ENCODE results near the gene SMYD3.

DNA sequence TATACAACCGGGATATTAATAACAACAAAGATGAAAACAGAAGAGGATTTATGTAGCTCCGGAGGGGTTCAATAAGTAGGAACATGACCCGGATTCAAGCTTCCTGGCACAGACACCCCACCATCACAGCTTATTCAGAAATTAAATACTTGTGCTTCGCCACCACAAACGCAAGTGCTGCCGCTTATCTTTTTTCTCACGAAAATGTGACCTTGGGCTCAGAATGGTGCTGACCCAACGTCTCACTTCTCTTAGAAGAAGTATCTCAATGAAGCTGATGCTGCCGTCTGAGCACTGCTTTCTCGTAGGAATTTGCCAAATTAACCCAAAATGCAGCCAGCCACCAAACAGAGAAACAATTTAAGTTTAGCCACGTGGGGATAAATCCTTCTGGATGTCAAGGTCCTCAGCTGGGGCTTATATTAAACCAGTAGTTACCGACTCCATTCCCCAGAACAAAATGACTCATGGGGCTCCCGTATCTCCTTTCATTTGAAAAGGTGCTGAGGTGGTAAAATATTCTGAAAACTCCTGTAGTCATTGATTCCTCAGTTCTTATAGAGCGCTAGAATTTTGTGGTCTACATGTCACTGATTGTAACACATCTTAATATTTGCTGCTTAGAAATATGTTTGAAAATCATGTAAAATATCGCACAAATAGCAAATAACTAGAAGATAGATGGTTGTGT, 466.7 kb downstream of the SMYD3 start:
- TF ChIP-seq, protein P1, sequence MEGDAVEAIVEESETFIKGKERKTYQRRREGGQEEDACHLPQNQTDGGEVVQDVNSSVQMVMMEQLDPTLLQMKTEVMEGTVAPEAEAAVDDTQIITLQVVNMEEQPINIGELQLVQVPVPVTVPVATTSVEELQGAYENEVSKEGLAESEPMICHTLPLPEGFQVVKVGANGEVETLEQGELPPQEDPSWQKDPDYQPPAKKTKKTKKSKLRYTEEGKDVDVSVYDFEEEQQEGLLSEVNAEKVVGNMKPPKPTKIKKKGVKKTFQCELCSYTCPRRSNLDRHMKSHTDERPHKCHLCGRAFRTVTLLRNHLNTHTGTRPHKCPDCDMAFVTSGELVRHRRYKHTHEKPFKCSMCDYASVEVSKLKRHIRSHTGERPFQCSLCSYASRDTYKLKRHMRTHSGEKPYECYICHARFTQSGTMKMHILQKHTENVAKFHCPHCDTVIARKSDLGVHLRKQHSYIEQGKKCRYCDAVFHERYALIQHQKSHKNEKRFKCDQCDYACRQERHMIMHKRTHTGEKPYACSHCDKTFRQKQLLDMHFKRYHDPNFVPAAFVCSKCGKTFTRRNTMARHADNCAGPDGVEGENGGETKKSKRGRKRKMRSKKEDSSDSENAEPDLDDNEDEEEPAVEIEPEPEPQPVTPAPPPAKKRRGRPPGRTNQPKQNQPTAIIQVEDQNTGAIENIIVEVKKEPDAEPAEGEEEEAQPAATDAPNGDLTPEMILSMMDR (IDR thresholded peaks at IDR 0.05), result no peak
- TF ChIP-seq POLR2A (IDR thresholded peaks at IDR 0.05), result no peak
